NCI-H69 (cell line): ENCODE results near the gene CIAO2B.
"Not testable (repeated sequence)": the region's sequence is repeated elsewhere in the genome, so short reads cannot be mapped to it uniquely, and the experiment has no call there.

Experiments used
- DNase-seq: peaks from one replicate; lab custom pipeline; 2025; lab: John Stamatoyannopoulos, UW

CIAO2B gene

DNA sequence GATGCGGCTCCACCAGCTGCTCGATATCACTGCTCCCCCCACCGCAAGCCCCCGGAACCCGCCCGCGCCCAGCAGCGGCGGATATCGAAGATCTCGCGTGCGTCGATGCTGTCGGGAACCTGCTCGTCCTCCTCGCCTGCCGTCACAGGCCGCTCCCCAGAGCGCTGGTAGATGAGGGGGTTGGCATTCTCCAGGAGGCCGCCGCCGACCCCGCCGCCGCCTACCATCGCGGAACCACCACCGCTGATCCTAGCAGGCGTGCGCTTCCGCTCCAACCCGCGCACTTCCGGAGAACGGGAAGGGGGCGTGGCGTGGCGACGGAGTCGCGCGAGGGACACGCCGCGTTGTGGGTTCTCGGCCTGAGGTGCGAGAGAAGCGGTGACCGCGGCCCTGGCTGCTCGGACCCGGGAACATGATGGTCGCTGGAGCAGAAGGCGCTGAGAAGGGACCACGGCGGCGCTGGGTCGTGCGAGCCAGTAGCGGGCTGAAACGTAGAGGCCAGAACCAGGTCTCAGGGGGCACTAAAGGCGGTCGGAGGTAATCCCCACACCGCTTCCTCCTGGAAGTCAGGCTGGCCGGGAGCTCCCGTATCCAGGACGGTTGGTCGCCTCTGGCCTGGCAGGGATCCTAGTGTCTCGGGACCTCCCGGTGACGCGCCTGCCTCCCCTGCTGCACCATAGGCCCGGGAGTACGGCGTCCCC, at the start of gene CIAO2B:
CIAO2B (minus strand) TSS at position 265 of the 701 bp plus-strand sequence; CDS start at position 227, 38 bp downstream.
- peak; percentile 83 for DNase-seq

DNA sequence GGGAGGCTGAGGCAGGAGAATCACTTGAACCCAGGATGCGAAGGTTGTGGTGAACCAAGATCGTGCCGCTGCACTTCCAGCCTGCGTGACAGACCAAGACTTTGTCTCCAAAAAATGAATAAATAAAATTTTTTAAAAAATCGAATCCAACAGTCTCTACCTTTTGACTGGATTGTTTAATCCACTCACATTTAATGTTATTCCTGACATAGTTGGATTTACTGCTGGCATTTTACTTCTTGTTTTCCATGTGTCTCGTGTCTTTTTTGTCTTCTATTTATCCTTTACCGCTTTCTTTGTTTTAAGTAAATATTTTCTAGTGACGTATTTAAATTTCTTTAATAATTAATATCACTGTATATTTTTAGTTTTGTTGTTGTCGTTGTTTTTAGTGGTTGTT, 48.8 kb upstream of the CIAO2B start:
- DNase-seq: no peak

DNA sequence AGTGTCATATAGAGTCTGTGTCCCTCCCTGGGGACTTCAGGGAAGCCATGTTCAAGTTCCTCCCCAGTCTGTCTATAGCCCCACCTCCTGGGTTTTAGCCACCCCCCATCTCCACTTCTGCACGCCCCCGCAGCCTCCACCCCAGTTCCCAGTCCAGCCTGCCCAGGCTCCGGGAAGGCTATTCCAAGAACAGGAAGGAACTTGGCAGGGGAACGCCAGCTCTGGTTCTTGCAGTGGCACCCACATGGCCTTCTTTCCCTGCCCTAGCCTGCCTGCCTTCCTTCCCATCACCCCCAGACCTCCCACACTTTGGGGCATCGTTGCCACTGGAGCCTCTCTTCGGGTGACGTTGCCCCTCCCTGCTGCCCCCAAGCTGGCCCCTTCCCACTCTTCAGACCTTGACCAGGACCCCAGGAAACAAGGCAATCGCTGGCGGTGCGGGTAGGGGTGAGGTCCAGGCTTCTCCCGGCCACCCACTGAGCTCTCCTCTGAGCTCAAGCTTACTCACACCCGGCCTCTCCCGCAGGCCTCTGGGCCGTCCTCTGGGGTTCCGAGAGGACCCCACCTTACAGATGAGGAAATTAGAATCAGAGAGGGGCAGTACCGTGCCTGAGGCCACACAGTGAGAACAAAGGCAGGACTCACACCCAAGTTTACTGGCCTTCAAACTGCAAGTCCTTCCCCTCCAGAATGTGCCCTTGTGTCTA, 45.0 kb upstream of the CIAO2B start:
- DNase-seq: no peak

DNA sequence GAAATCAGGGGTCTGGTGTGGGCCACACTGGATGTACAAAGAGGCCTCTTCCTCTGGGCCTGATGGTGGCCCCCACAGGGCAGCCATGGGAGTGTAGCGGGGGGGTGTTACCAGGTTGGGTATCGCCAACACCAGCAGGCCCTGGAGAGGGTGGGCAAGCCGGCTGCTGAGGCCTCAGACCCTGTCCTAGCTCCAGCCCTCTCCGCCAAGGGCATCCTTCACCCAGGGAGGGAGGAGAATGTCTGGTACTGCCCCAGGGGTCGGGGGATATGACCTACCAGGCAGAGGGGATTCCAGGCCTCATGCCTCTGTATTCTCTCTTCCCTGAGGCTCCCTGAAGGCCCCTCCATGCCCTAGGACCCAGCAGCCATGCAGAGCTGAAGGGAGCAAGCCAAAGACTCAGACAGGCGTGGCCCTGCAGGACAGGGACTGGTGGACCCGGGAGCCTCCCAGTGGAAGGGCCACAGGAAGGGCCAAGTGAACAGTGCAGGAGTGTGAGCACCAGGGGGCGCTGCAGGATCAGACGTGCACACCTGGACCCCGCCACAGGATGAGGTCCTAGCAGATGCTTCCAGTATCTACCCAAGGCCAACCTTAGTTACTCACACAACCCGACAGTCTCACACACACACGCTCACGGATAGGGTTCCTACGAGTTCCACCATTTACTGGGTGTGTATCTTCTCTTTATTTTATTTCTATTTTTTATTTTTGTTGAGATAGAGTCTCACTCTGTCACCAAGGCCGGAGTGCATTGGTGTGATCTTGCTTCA, 43.3 kb upstream of the CIAO2B start:
- peak; percentile 75 for DNase-seq

DNA sequence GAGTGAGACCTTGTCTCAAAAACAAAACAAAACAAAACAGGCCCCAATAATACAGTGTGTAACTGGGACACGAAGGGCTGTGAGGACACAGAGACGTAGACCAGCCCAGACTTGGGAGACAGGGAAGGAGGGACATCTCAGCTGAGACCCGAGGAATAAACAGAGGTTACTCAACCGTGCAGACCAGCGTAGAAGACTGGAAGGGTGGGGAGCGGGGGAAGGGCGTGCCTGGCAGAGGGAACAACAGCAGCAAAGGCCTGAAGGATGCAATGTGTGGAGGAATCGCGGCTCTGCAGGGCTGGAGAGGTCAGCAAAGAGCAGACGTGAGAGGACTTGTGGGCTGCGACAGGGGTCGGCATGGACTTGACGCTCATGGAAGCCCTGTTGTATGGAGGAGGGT, 42.5 kb upstream of the CIAO2B start:
- DNase-seq: no peak

DNA sequence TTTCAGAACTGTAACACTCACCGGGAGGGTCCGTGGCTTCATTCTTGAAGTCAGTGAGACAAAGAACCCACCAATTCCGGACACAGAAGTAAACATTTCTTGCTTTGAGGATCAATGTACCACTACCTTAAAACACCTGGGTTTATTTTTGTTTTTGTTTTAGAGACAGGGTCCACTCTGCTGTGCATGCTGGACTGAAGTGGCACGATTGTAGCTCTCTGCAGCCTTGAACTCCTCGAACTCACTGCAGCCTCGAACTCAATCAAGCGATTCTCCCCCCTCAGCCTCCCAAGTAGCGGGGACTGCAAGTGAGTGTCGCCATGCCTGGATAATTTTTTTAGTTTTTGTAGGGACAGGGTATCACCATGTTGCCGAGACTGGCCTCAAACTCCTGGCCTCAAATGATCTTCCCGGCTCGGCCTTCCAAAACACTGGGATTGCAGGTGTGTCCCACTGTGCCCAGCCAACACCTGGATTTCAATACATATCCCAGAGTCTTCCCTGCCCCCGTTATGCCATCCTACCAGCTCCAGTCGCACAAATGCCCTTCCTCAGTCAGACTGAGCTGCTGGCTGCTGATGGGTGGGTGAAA, 41.2 kb upstream of the CIAO2B start:
- no peak for DNase-seq

DNA sequence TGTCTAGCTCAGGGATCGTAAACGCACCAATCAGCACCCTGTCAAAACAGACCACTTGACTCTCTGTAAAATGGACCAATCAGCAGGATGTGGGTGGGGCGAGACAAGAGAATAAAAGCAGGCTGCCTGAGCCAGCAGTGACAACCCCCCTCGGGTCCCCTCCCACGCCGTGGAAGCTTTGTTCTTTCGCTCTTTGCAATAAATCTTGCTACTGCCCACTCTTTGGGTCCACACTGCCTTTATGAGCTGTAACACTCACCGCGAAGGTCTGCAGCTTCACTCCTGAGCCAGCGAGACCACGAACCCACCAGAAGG, 40.7 kb upstream of the CIAO2B start:
- peak; percentile 73 for DNase-seq

DNA sequence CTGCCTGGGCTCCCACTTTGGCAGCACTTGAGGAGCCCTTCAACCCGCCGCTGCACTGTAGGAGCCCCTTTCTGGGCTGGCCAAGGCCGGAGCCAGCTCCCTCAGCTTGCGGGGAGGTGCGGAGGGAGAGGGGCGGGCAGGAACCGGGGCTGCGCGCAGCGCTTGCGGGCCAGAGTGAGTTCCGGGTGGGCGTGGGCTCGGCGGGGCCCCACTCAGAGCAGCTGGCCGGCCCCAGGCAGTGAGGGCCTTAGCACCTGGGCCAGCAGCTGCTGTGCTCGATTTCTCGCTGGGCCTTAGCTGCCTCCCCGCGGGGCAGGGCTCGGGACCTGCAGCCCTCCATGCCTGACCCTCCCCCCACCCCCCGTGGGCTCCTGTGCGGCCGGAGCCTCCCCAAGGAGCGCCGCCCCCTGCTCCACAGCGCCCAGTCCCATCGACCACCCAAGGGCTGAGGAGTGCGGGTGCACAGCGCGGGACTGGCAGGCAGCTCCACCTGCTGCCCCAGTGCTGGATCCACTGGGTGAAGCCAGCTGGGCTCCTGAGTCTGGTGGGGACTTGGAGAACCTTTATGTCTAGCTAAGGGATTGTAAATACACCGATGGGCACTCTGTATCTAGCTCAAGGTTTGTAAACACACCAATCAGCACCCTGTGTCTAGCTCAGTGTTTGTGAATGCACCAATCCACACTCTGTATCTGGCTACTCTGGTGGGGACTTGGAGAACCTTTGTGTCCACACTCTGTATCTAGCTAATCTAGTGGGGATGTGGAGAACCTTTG, 40.1 kb upstream of the CIAO2B start:
- peak; percentile 13 for DNase-seq

DNA sequence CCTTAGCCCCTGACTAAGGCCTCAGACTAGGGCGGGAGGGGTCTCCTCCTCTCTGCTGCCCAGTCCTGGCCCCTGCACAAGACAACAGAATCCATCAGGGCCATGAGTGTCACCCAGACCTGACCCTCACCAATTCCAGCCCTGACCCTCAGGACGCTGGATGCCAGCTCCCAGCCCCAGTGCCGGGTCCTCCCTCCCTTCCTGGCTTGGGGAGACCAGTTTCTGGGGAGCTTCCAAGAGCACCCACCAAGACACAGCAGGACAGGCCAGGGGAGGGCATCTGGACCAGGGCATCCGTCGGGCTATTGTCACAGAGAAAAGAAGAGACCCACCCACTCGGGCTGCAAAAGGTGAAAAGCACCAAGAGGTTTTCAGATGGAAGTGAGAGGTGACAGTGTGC, 39.5 kb upstream of the CIAO2B start:
- no peak for DNase-seq

DNA sequence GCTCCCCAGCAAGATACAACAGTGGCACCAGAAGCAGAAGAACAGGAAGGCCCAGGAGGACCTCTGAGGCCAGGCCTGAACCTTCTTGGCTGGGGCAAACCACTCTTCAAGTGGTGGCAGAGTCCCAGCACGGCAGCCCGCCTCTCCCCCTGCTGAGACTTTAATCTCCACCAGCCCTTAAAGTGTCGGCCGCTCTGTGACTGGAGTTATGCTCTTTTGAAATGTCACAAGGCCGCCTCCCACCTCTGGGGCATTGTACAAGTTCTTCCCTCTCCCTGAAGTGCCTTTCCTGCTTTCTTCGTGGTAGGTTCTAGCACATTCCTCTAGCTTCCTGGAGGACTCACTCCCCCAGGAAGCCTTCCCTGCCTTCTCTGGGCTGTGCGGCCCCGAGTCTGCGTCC, 38.8 kb upstream of the CIAO2B start:
- DNase-seq: no peak

DNA sequence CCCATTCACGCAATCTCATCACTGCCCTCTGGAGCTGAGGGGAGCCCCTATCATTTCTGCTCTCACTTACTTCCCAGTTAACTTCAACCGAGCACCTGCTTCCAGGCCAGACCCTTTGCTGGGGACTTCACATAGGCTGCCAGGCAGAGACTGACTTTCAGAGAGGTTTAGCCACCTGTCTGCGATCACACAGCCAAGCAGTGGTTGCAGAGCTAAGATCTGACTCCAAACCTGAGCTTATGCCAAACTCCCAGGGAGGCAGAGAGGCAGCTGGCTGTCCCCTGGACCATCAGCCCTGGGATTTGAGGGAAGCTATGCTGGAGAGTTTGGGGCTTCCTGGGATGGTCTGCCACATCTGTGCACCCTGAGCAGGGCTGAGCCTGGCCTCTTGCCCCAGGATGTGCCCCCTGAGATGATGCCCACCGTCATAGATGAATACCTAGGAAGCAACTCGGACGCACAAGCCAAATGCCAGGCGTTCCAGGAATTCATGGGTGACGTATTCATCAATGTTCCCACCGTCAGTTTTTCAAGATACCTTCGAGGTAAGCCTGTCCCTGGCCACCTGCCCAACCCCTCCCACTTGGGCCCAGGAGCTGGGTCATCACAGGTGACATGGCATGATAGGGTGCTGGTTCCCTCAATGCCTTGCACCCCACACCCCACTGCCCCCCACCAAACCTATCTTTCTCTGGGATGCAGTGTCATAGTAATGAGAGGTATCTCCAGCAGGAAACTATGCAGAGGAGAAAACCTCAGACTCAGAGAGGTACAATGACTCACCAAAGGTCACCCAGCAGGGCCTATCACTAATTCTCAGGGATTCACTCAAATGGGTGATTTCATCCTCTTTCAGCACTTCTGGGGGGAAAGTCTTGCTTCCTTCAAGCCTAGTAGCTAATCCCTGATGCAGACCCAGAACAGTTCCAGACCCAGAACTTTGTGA, 36.8 kb upstream of the CIAO2B start:
- no peak for DNase-seq

DNA sequence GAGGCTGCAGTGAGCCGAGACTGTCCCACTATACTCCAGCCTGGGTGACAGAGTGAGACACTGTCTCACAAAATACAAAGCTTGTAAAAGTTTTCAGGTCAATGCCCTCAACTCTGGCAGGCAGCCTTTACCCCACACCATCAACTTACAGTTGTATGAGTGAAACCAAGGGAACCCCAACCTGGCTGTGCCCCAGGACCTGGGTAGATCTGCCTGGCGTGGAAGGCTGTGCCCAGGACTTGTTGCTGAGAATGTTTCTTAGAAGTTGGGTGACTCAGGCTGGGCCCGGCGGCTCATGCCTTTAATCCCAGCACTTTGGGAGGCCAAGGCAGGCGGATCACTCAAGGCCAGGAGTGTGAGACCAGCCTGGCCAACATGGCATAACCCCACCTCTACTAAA, 34.6 kb upstream of the CIAO2B start:
- no peak for DNase-seq

DNA sequence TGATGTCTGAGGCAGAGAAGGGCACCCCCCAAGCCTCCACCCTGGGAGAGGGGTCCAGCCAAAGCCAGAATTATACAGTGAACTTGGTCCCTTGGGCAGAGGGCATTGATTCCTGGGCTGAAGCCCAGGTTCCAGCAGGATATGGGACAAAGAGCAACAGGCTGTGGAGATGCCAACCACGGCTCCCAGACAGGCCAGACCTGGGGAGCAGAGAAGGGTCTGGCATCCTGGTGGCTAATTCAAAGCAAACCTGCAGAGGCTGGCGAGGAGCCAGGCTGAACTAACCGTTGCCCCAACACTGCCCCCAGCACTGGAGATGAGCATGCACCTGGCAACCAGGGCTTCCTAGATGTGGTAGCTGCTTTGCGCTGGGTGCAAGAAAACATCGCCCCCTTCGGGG, 29.8 kb upstream of the CIAO2B start:
- peak; percentile 43 for DNase-seq

DNA sequence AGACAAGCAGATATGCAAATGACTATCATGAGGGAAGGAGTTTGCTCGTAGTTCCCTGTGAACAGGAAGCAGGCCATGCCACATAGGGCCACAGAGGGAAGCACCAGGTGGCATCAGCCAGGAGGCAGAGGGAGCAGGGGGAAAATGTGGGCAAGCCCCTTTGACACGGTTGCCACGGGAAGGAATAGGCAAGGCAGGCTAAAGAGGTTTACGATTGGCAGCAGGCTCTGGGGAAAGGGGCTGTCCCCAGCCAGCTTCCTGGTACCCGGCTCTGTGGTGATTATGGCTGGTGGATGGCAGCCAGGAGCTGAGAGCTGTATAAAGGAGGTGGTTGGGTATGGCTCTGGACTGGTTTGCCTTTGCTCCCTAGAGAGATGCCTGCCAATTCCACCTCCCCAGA, 27.7 kb upstream of the CIAO2B start:
- DNase-seq: peak; percentile 45

DNA sequence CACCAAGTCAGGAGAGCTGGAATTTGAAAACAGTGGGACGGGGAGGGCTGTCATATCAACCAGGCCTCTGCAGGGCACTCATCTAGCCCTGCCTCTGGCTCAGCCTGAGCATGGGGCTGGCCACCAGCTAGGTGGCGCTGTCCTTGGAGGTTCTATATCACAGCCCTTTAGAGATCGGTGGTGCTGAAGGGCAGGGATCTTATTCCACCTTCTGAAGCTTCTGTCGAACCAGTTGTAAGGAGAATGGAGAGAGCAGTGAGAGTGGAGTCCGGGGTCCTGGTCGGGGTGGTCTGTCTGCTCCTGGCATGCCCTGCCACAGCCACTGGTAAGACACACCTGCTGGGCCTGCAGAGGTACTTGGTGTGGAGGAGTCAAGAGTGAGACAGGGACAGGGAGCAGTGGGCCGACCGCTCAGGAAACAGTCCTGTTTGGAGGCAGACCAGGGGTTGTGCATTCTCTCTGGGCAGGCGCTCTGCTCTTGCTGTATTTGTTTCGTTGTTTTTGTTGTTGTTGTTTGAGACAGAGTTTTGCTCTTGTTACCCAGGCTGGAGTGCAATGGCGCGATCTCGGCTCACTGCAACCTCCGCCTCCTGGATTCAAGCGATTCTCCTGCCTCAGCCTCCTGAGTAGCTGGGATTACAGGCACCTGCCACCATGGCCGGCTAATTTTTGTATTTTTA, 27.0 kb upstream of the CIAO2B start, which contains the start of gene CES3:
CES3 (plus strand) TSS at position 202 of the 680 bp plus-strand sequence; CDS start at position 244, 42 bp downstream.
- peak; percentile 79 for DNase-seq

DNA sequence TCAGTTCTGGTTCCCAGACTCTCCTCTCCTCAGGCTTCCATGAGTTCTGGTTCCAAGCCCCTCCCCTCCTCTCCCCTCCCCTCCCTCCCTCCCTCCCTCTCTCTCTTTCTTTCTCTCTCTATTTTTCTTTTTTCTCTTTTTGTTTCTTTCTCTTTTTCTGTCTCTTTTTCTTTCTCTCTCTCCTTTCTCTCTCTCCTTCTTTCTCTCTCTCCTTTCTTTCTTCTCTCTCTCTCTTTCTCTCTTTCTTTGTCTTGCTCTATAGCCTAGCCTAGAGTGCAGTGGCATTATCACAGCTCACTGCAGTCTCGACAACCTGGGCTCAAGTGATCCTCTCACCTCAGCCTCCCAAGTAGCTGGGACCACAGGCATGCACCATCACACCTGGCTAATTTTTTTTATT, 26.1 kb upstream of the CIAO2B start:
- DNase-seq: no peak

DNA sequence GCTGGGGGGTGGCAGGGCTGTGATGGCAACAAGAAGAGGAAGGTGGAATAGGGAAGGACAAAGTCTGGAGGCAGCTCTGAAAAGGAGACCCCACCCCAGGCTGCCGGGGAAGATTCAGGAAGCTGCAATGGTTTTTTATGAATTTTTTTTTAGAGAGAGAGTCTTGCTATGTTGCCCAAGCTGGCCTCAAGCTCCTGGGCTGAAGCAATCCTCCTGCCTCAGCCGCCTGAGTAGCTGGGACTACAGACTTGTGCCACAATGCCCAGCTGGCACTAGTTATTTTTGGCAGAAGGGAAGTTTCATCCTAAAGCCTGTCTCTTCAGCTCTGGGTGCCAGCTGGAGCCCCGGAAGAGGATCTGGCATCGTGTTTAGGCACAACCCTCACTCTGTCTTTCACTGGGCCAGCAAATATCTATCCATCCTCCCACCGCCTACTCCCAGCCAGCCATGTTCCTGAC, 25.5 kb upstream of the CIAO2B start:
- no peak for DNase-seq

DNA sequence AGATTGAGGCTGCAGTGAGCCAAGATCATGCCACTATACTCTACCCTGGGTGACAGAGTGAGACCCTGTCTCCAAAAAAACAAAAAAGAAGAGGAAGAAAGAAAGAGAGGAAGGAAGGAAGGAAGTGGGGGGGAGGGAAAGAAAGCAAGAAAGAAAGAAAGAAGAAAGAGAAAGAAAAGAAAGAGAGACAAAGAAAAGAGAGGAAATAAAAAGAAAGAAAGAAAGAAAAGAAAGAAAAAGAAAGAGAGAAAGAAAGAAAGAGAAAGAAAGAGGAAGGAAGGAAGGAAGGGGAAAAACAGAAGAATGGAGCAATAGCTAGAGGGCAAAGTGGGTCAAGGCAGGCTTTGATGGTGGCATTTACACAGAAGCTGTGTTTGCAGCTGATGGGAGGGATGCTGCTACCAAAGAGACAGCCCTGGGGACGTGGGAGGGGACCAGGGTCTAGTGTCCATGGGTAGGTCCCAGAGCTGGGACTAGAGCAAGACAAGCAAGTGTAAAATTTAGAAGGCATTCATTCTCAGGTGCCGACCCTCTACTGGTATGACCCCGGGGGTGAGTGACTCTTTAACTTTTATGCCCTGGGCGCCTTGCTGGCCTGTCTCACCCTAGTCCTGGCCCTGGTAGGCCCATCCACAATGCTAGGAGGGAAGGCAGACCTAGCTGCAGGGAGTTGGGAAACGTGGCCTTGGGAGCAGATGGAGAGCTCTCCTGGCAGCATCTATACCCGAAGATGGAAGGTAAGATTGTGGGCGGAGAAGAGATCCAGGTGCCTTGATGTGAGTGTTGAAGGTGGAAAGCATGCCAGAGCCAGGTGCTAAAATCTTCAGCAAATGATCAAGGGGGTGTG, 24.9 kb upstream of the CIAO2B start:
- no peak for DNase-seq

DNA sequence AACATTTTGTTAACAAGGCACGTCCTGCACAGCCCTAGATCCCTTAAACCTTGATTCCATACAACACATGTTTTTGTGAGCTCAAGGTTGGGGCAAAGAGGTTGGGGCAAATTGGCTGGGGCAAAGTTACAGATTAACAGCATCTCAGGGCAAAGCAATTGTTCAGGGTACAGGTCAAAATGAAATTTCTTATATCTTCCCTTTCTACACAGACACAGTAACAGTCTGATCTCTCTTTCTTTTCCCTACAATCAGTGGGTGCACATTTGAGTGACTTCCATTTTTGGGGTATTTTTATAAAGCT, 21.9 kb upstream of the CIAO2B start:
- DNase-seq: not testable (repeated sequence)
